Left lobe of liver (tissue), 2 donors: ENCODE results near the gene SPSB2. TPM values are rescaled to one million over a fixed set of nuclear protein-coding genes. Genes with fewer than 3 reads are reported as not detected.

Experiments used
- ATAC-seq: fragments of 200-7000 bp; cut with Tn5 transposase; one replicate; pipeline ENCODE4 v1.9.1; 2020; ENCODE audit warnings: mild to moderate bottlenecking, moderate library complexity
- DNase-seq: peaks from one replicate; pipeline ENCODE4 v3.0.0-alpha.2; 2020; ENCODE audit warnings: low spot score
- total RNA-seq: library from RNA; stranded (reverse); gene quantifications from one replicate; pipeline ENCODE4 v1.2.1, GENCODE V29; 2021
- donor health status: DM: no; HTN: no; CAD: no; lungs with moderate emphysema.
- donor health status: DM: no; HTN: yes; CAD: no.

SPSB2 gene
- total RNA-seq, 1 donor from 2014 or later, result 4.7 TPM

- no peak for DNase-seq
These were observed 36.3 kb downstream of the SPSB2 start for GRCh38 chr12:6836851-6837250.

GRCh38 chr12:6834873-6835272, 38.2 kb downstream of the SPSB2 start:
- DNase-seq (no peak), ATAC-seq (no peak)

More at GRCh38 chr12:6836851-6837250, 36.3 kb downstream of the SPSB2 start:
- no peak for ATAC-seq

GRCh38 chr12:6834254-6834653, 38.8 kb downstream of the SPSB2 start:
- ATAC-seq (no peak), DNase-seq (no peak)

GRCh38 chr12:6833189-6833890, 39.8 kb downstream of the SPSB2 start:
- no peak for ATAC-seq
- DNase-seq, result no peak

- ATAC-seq, result no peak
These were observed 41.0 kb downstream of the SPSB2 start for GRCh38 chr12:6832125-6832524.

GRCh38 chr12:6831450-6831995, 41.6 kb downstream of the SPSB2 start:
- no peak for ATAC-seq

More at GRCh38 chr12:6832125-6832524, 41.0 kb downstream of the SPSB2 start:
- no peak for DNase-seq

GRCh38 chr12:6830999-6831398, 42.1 kb downstream of the SPSB2 start:
- ATAC-seq (no peak), DNase-seq (no peak)

More at GRCh38 chr12:6831450-6831995, 41.6 kb downstream of the SPSB2 start:
- DNase-seq, result no peak

GRCh38 chr12:6830286-6830890, 42.7 kb downstream of the SPSB2 start:
- ATAC-seq (no peak), DNase-seq (no peak)

- no peak for DNase-seq
- ATAC-seq, result no peak
These were observed 43.4 kb downstream of the SPSB2 start for GRCh38 chr12:6829536-6830220.

GRCh38 chr12:6828781-6829535, 44.1 kb downstream of the SPSB2 start:
- no peak for ATAC-seq
- no peak for DNase-seq

- DNase-seq (no peak), ATAC-seq (peak; percentile 45)
These were observed 44.9 kb downstream of the SPSB2 start, which contains the start of gene P3H3 for GRCh38 chr12:6827982-6828780. Gene P3H3 (plus strand): TSS chr12:6828407. CDS start chr12:6828441, 34 bp downstream.

GRCh38 chr12:6827437-6827911, 45.6 kb downstream of the SPSB2 start:
- ATAC-seq (peak; percentile 58), DNase-seq (peak; percentile 64)

- DNase-seq (no peak), ATAC-seq (no peak)
These were observed 46.2 kb downstream of the SPSB2 start for GRCh38 chr12:6826734-6827436.

- DNase-seq (no peak), ATAC-seq (no peak)
These were observed 46.9 kb downstream of the SPSB2 start for GRCh38 chr12:6826125-6826733.

- ATAC-seq (peak; percentile 88), DNase-seq (peak; percentile 86)
These were observed 47.5 kb downstream of the SPSB2 start for GRCh38 chr12:6825398-6826124.

- DNase-seq (no peak), ATAC-seq (no peak)
These were observed 48.2 kb downstream of the SPSB2 start for GRCh38 chr12:6824901-6825381.

GRCh38 chr12:6824085-6824775, 48.9 kb downstream of the SPSB2 start:
- no peak for DNase-seq
- no peak for ATAC-seq
